Measurements from ENCODE around the gene KSR2.

The KSR2 gene

DNA sequence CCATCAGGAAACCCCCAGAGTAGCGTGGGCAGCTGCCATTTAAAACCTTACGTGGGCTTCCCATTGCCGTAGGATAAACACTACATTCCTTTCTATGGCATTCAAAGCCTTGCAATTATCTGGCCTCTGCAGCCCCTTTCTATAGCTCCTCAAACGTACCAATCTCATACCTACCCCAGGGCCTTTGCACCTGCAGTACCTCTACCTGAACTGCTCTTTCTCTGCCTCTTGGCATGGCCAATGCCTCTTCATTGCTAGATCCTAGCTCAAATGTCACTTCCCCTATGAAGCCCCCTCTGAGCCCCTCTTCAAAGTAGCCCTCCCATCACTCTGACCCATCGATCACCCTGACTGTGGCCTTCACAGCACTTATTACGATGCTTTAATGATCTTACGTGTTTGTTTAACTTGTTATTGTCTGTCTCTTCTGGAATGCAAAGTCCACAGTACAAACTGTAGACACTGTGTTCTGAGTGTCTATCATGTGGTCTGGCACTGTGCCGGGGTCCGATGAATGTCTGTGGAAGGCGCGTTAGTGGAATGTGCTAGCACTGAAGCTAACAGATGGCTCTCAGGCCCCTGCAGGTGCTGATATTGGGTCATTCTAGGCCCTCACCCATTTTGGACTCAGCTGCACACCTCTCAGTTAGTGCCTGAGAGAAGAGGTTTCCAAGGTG lies 450.1 kb downstream of the KSR2 start:
- DNase-seq (ENCODE audit: low read depth, low spot score) = peak; percentile 7
- H3K4me3 ChIP-seq (ENCODE audit: low read depth, low read length) = no peak overlapping the region
- in situ Hi-C loops (cut with HindIII; ENCODE audit: low sequenced_read_pairs) = no loop called here
- TF ChIP-seq, protein P1, sequence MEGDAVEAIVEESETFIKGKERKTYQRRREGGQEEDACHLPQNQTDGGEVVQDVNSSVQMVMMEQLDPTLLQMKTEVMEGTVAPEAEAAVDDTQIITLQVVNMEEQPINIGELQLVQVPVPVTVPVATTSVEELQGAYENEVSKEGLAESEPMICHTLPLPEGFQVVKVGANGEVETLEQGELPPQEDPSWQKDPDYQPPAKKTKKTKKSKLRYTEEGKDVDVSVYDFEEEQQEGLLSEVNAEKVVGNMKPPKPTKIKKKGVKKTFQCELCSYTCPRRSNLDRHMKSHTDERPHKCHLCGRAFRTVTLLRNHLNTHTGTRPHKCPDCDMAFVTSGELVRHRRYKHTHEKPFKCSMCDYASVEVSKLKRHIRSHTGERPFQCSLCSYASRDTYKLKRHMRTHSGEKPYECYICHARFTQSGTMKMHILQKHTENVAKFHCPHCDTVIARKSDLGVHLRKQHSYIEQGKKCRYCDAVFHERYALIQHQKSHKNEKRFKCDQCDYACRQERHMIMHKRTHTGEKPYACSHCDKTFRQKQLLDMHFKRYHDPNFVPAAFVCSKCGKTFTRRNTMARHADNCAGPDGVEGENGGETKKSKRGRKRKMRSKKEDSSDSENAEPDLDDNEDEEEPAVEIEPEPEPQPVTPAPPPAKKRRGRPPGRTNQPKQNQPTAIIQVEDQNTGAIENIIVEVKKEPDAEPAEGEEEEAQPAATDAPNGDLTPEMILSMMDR (IDR thresholded peaks at IDR 0.05; ENCODE audit: low read depth, low read length) = no peak

DNA sequence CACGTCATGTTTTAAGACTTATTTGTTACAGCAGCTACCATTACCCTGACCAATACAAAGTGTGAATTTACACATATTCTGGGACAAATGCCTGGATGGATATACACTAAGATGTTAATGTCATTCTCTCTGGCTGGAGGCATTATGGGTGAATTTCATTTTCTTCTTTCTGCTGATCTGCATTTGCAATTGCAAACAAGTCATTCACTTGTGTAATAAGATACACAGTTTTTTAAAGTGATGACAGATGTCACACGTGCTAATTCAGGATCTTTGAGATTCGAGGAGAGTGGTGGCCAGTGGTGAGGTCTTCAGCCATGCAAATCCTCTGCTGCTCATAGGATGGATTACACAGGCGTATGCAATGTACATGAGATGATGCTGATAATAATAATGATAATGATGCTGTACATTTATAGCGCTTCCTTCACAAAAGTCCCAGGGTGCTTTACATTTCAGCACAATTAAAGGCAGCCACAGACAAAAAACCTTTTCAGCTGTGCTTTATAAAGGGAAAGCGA lies 451.5 kb downstream of the KSR2 start:
- H3K4me3 ChIP-seq (ENCODE audit: low read depth, low read length) = no peak overlapping the region
- DNase-seq (ENCODE audit: low read depth, low spot score) = no peak
- TF ChIP-seq, protein P1 (IDR thresholded peaks at IDR 0.05; ENCODE audit: low read depth, low read length) = no peak
- in situ Hi-C loops (cut with HindIII; ENCODE audit: low sequenced_read_pairs) = no loop called here

DNA sequence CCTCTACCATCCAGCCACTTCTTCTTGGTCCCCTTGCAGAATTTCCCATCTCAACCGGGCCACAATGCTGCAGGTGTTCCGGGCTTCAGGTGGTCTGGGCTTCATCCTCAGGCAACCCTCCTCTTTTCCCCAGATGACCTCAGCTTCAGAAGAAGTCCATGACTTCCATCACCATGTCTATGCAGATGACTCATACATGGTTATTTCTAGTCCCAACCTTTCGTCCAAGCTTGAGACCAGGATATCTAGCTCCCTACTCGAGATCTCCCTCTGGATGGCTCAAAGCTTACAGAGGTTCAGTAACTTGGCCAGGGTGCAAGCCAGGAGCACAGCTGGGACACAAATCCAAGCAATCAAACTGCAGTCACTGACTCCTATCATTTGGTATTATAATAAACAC lies 452.8 kb downstream of the KSR2 start:
- in situ Hi-C loops (cut with HindIII; ENCODE audit: low sequenced_read_pairs) = no loop called here
- DNase-seq (ENCODE audit: low read depth, low spot score) = no peak
- no peak overlapping the region for H3K4me3 ChIP-seq (ENCODE audit: low read depth, low read length)
- TF ChIP-seq, protein P1 (IDR thresholded peaks at IDR 0.05; ENCODE audit: low read depth, low read length) = no peak

DNA sequence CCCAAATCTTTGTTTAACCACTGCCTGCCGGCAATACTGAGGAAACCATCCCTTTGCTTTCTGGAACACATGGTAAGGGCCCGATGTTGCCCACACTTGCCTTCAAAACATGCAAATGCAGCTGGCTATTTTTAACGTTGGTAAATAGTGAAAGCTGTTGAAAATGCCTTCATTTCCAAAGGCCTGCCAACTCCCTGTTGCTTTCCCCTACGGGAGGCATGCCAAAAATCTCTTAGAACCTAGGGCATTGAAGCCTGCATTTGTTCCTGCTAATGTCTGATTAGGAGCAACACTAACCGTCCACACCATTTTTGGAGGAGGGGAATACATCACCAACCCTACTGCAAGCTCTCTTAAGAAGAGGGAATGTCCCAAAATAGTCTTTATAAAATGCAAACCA lies 454.8 kb downstream of the KSR2 start:
- TF ChIP-seq, protein P1 (IDR thresholded peaks at IDR 0.05; ENCODE audit: low read depth, low read length) = no peak
- H3K4me3 ChIP-seq (ENCODE audit: low read depth, low read length) = no peak overlapping the region
- no peak for DNase-seq (ENCODE audit: low read depth, low spot score)
- in situ Hi-C loops (cut with HindIII; ENCODE audit: low sequenced_read_pairs) = no loop called here

DNA sequence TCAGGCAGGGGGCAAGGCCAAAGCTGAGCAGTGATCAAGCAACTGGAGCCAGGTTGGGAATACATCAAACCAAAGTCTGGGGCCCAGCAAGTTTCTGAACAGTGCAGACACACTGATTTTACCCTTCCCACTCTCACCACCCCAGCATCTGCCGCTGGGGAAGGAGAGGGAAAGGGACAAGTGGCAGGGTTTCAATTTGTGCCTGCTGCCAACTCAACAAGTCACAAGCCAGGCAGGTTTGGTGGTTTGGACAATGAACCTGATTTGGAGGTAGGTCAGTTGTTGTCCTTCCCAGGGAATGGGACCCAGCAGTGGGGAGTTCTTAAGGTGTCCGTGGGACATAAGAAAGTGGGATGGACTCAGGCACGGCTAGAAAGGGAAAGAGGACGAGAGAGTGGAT lies 455.4 kb downstream of the KSR2 start:
- TF ChIP-seq, protein P1 (IDR thresholded peaks at IDR 0.05; ENCODE audit: low read depth, low read length) = no peak
- no peak for DNase-seq (ENCODE audit: low read depth, low spot score)
- no peak overlapping the region for H3K4me3 ChIP-seq (ENCODE audit: low read depth, low read length)
- in situ Hi-C loops (cut with HindIII; ENCODE audit: low sequenced_read_pairs) = no loop called here

DNA sequence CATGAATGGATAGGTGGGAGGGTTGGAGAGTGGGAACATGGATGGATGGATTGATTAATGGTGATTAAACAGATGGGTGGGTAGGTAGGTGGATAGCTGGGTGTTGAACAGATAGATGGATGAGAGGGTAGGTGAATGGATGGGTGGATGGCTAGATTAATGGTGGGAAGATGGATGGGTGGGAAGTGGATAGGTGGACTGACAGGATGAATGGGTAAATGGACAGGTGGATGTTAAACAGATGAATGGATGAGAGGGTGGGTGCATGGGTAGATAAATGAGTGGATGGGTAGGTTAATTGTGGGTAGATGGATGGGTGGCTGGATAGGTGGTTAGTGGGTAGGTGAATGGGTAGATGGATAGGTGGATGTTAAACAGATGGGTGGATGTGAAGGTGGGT lies 460.3 kb downstream of the KSR2 start:
- TF ChIP-seq, protein P1 (IDR thresholded peaks at IDR 0.05; ENCODE audit: low read depth, low read length) = no peak
- DNase-seq (ENCODE audit: low read depth, low spot score) = no peak
- in situ Hi-C loops (cut with HindIII; ENCODE audit: low sequenced_read_pairs) = no loop called here
- H3K4me3 ChIP-seq (ENCODE audit: low read depth, low read length) = no peak overlapping the region

Measured in astrocyte of the spinal cord (primary cell).